A549 (cell line): ENCODE results near the gene IQGAP2. TPM values are rescaled to one million over a fixed set of nuclear protein-coding genes. Genes with fewer than 3 reads are reported as not detected.

ENCODE experiments used
- ATAC-seq, 2 experiments: fragments of 200-7000 bp in 1 of 2; fragments of >200 bp in 1 of 2; cut with Nextera tagmentation in 1 of 2; cut with Tn5 transposase in 1 of 2; 3 replicates each; pipeline versions ENCODE4 v1.8.0 to v1.9.1; 2018 to 2020; ENCODE audit warnings: mild to moderate bottlenecking in 1 of 2, moderate library complexity in 1 of 2
- CTCF ChIA-PET: fragments of 300-600 bp; sonication (Branson Sonifier 250); formaldehyde crosslinking; extraction: SDS; loops from one replicate; lab custom pipeline; 2021; ENCODE audit warnings: antibody characterized with exemption, inconsistent platforms; lab: Yijun Ruan, JAX
- POLR2A ChIA-PET: fragments of 350-600 bp; formaldehyde crosslinking; extraction: SDS; loops from one replicate; lab custom pipeline; 2021; ENCODE audit warnings: antibody characterized with exemption, inconsistent platforms; lab: Yijun Ruan, JAX
- DNase-seq, 2 experiments: peaks; one replicate each; pipeline versions ENCODE4 v3.0.0 to v3.0.0-alpha.2; 2011 to 2016; ENCODE audit warnings: low read depth in 1 of 2, low spot score in 1 of 2
- FAIRE-seq: peaks from 2 replicates; lab custom pipeline; 2011; peaks lifted over from hg19 to GRCh38; lab: Jason Lieb, UNC
- H3K27ac ChIP-seq, 2 experiments: fragments of >200 bp; sonication (Bioruptor Twin); formaldehyde crosslinking; 3 replicates each; pipeline ENCODE4 v1.5.1; 2016 to 2017
- H3K4me1 ChIP-seq: fragments of >200 bp; sonication (Bioruptor Twin); formaldehyde crosslinking; 3 replicates; pipeline ENCODE4 v1.6.1; 2016
- H3K4me2 ChIP-seq: fragments of >200 bp; sonication (Bioruptor Twin); formaldehyde crosslinking; 3 replicates; pipeline ENCODE4 v1.6.1; 2016
- H3K4me3 ChIP-seq: fragments of >200 bp; sonication (Bioruptor Twin); formaldehyde crosslinking; 3 replicates; pipeline ENCODE4 v1.5.1; 2016
- H3K9me3 ChIP-seq: fragments of >200 bp; sonication (Bioruptor Twin); formaldehyde crosslinking; 3 replicates; pipeline ENCODE4 v1.6.1; 2016
- BHLHE40 ChIP-seq: IDR thresholded peaks from 2 replicates; pipeline ENCODE4 v1.6.1; 2012; ENCODE audit warnings: low read depth, low read length, inconsistent platforms
- CHD2 ChIP-seq: fragments of 150-350 bp; IDR thresholded peaks from 2 replicates; pipeline ENCODE4 v1.6.1; 2014; ENCODE audit warnings: low read length; ENCODE audit not compliant: partially characterized antibody
- EP300 ChIP-seq, 2 experiments: fragments of >200 bp; sonication (Bioruptor Twin); formaldehyde crosslinking; IDR thresholded peaks; 2 replicates in 1 of 2; 3 replicates in 1 of 2; pipeline ENCODE4 v1.6.1; 2016 to 2017
- FOSB ChIP-seq: fragments of 250-450 bp; sonication (Bioruptor Pico); IDR thresholded peaks from 2 replicates; pipeline ENCODE4 v1.5.0; 2020; ENCODE audit warnings: mild to moderate bottlenecking, moderate library complexity
- FOXS1 ChIP-seq: fragments of 250-450 bp; sonication (Bioruptor Pico); IDR thresholded peaks from 2 replicates; pipeline ENCODE4 v1.5.0; 2020; ENCODE audit warnings: mild to moderate bottlenecking, moderate library complexity
- GATA3 ChIP-seq: IDR thresholded peaks from 2 replicates; pipeline ENCODE4 v1.6.1; 2012; ENCODE audit warnings: borderline replicate concordance
- HDAC2 ChIP-seq: fragments of 200-600 bp; sonication (generic); IDR thresholded peaks from 2 replicates; pipeline ENCODE4 v1.6.1; 2016
- HMGXB4 ChIP-seq: fragments of 250-450 bp; sonication (Bioruptor Pico); IDR thresholded peaks from 2 replicates; pipeline ENCODE4 v1.5.0; 2021; ENCODE audit warnings: mild to moderate bottlenecking, moderate library complexity, borderline replicate concordance
- HOXB5 ChIP-seq: fragments of 250-450 bp; sonication (Bioruptor Pico); IDR thresholded peaks from 2 replicates; pipeline ENCODE4 v1.5.0; 2020; ENCODE audit warnings: mild to moderate bottlenecking, moderate library complexity
- MAZ ChIP-seq: fragments of 150-350 bp; IDR thresholded peaks from 2 replicates; pipeline ENCODE4 v1.6.1; 2014; ENCODE audit warnings: antibody characterized with exemption, low read depth, low read length, borderline replicate concordance
- MYC ChIP-seq: IDR thresholded peaks from 2 replicates; pipeline ENCODE4 v1.6.1; 2012; ENCODE audit warnings: mild to moderate bottlenecking, inconsistent platforms, low read length, improper control_type of control experiment, borderline replicate concordance
- NPAS2 ChIP-seq: fragments of 250-450 bp; sonication (Bioruptor Pico); IDR thresholded peaks from 2 replicates; pipeline ENCODE4 v1.8.0; 2022; ENCODE audit warnings: mild to moderate bottlenecking, moderate library complexity, borderline replicate concordance
- PHF8 ChIP-seq: fragments of 200-600 bp; sonication (generic); IDR thresholded peaks from 2 replicates; pipeline ENCODE4 v1.6.1; 2016; ENCODE audit warnings: low read depth, mild to moderate bottlenecking, antibody characterized with exemption, moderate library complexity, borderline replicate concordance
- RAD21 ChIP-seq, 2 experiments: fragments of >200 bp in 1 of 2; sonication (Bioruptor Twin) in 1 of 2; formaldehyde crosslinking in 1 of 2; IDR thresholded peaks in 1 of 2; conservative IDR thresholded peaks in 1 of 2; 2 replicates in 1 of 2; 3 replicates in 1 of 2; pipeline ENCODE4 v1.6.1; 2012 to 2018; ENCODE audit warnings: inconsistent platforms in 1 of 2
- RARB ChIP-seq: fragments of 250-450 bp; sonication (Bioruptor Pico); IDR thresholded peaks from 2 replicates; pipeline ENCODE4 v1.8.0; 2021; ENCODE audit warnings: mild to moderate bottlenecking, moderate library complexity
- RCOR1 ChIP-seq: fragments of 150-350 bp; IDR thresholded peaks from 2 replicates; pipeline ENCODE4 v1.6.1; 2014; ENCODE audit warnings: antibody characterized with exemption, low read length, low read depth
- RFX5 ChIP-seq: fragments of 450-650 bp; IDR thresholded peaks from 2 replicates; pipeline ENCODE4 v1.7.1; 2014; ENCODE audit warnings: antibody characterized with exemption, mild to moderate bottlenecking, moderate library complexity
- SREBF2 ChIP-seq: fragments of 450-650 bp; IDR thresholded peaks from 2 replicates; pipeline ENCODE4 v1.6.1; 2014; ENCODE audit warnings: mild to moderate bottlenecking, moderate library complexity
- TFCP2L1 ChIP-seq: fragments of 250-450 bp; sonication (Bioruptor Pico); IDR thresholded peaks from 2 replicates; pipeline ENCODE4 v1.5.0; 2021; ENCODE audit warnings: mild to moderate bottlenecking
- ZC3H11A ChIP-seq: fragments of 450-650 bp; IDR thresholded peaks from 2 replicates; pipeline ENCODE4 v1.6.1; 2014; ENCODE audit warnings: antibody characterized with exemption, mild to moderate bottlenecking
- ZNF302 ChIP-seq: fragments of 250-450 bp; sonication (Bioruptor Pico); IDR thresholded peaks from 2 replicates; pipeline ENCODE4 v1.9.0; 2021; ENCODE audit warnings: inconsistent platforms, mild to moderate bottlenecking, moderate library complexity
- ZSCAN20 ChIP-seq: fragments of 250-450 bp; sonication (Bioruptor Pico); IDR thresholded peaks from 2 replicates; pipeline ENCODE4 v1.8.0; 2022; ENCODE audit warnings: mild to moderate bottlenecking, moderate library complexity
- WGBS: methylation state at CpG from one replicate; pipeline ENCODE4 v1.1.6; 2017; ENCODE audit errors: missing lambda C conversion rate; 5-methylcytosine and 5-hydroxymethylcytosine counted together
- polyA plus RNA-seq, 4 experiments: library from polyadenylated mRNA; depleted of rRNA in 3 of 4; stranded (reverse); fragments of >200 nt; fragmentation: RNase III in 1 of 4; extraction: RNeasy Plus Mini Kit Qiagen cat#74134 plus additional on column Dnase treatment in 1 of 4; gene quantifications; 2 replicates in 3 of 4; 3 replicates in 1 of 4; pipeline ENCODE4 v1.2.3, GENCODE V29; 2011 to 2017
- TF ChIP-seq, protein P1 (sequence below): fragments of >200 bp; sonication (Bioruptor Twin); formaldehyde crosslinking; IDR thresholded peaks from 2 replicates; pipeline ENCODE4 v1.6.1; 2016
- TF ChIP-seq, protein P2 (sequence below): IDR thresholded peaks from 2 replicates; pipeline ENCODE4 v1.6.1; 2012; ENCODE audit warnings: low read depth, borderline replicate concordance
- TF ChIP-seq, protein P3 (sequence below): fragments of 150-350 bp; IDR thresholded peaks from 2 replicates; pipeline ENCODE4 v1.6.1; 2014; ENCODE audit warnings: low read depth, mild to moderate bottlenecking, low read length

The IQGAP2 gene
- polyA plus RNA-seq, 2 of the 4 experiments (the other 2 are of a cell fraction) = 5.3 to 10.1 TPM

DNA sequence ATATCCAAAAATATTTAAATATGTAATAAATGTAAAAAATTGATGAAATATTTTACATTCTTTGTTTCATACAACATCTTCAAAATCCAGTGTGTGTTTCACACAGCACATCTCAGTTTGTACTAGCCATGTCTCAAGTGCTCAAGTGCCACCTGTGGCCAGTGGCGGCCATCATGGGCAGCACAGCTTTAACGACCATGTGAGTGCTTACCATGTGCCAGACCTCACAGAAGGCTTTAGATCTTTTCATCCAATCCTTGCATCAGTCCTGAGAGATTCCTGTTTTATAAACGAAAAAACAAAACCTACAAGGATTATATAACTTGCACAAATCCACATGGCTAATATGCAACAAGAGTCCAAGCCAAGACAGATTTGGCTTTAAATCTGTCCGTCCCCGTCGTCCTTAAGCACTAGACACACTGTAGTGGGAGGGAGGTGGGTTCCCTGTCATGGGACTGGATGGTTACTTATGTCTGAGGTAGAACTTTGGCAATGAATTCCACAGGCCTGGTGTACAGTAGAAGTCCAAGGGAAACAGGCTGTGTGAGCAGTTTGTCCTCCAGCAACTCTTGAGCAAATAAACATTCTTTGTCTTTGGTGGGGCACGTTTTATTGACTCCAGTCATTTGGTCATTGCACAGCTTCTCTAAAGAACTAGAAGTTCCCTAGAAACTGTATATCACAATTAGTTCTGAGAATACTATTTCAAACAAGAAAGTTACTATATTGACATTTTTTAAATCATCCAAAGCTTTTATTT, 287.8 kb downstream of the IQGAP2 start:
- H3K4me3 ChIP-seq = no peak overlapping the region
- POLR2A ChIA-PET = no interaction called here
- ATAC-seq (peak in 1 of 2 experiments; percentile 36; a peak in 2 of 6 replicates), DNase-seq (peak in 1 of 2 experiments; percentile 27), FAIRE-seq (no peak)
- H3K9me3 ChIP-seq = no peaks in the 10 kb centered on the region
- 77% methylated on average over 7 of the region's 7 CpGs for WGBS
- peak overlapping the region; percentile 48 to 59; a peak in 3 of 6 replicates for H3K27ac ChIP-seq
- peaks cover 31% of the 10 kb centered on the region for H3K4me1 ChIP-seq
- TF ChIP-seq PHF8 (no peak), HDAC2 (no peak), ZSCAN20 (no peak), HOXB5 (CRISPR knock-in tag) (no peak), FOXS1 (CRISPR knock-in tag) (no peak), RFX5 (no peak), BHLHE40 (no peak), CHD2 (no peak), MYC (no peak), FOSB (CRISPR knock-in tag) (no peak), HMGXB4 (CRISPR knock-in tag) (no peak)
- TF ChIP-seq, protein P1, sequence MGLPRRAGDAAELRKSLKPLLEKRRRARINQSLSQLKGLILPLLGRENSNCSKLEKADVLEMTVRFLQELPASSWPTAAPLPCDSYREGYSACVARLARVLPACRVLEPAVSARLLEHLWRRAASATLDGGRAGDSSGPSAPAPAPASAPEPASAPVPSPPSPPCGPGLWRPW = no peak
- TF ChIP-seq, protein P2, sequence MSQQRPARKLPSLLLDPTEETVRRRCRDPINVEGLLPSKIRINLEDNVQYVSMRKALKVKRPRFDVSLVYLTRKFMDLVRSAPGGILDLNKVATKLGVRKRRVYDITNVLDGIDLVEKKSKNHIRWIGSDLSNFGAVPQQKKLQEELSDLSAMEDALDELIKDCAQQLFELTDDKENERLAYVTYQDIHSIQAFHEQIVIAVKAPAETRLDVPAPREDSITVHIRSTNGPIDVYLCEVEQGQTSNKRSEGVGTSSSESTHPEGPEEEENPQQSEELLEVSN = no peak
- TF ChIP-seq, protein P3, sequence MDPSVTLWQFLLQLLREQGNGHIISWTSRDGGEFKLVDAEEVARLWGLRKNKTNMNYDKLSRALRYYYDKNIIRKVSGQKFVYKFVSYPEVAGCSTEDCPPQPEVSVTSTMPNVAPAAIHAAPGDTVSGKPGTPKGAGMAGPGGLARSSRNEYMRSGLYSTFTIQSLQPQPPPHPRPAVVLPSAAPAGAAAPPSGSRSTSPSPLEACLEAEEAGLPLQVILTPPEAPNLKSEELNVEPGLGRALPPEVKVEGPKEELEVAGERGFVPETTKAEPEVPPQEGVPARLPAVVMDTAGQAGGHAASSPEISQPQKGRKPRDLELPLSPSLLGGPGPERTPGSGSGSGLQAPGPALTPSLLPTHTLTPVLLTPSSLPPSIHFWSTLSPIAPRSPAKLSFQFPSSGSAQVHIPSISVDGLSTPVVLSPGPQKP = no peak
- H3K4me2 ChIP-seq = peak overlapping the region; percentile 35; the same call in 2 of the 3 replicates
- CTCF ChIA-PET = interaction anchor here (0.6 to 2.0 kb wide), 3 partner anchors 11 to 969 kb away, joined by 3 to 7 read pairs (median 3); no protein-coding TSS in a partner anchor

- DNase-seq (peak in 1 of 2 experiments; percentile 12), ATAC-seq (0 out of 6 replicates have a peak, but pooled peaks of 1 of the 2 experiments have one; percentile 33), FAIRE-seq (peak; percentile 43)
- Histone ChIP-seq H3K4me3 (no peak overlapping the region), H3K27ac (peak overlapping the region; percentile 40 to 48; a peak in 3 of 6 replicates), H3K4me1 (peaks cover 31% of the 10 kb centered on the region), H3K4me2 (peak overlapping the region; percentile 35; the same call in 2 of the 3 replicates), H3K9me3 (no peaks in the 10 kb centered on the region)
- ChIA-PET CTCF (interaction anchor here (0.6 to 2.0 kb wide), 3 partner anchors 70 to 968 kb away, joined by 3 to 7 read pairs (median 3); no protein-coding TSS in a partner anchor), POLR2A (no interaction called here)
- TF ChIP-seq RCOR1 = no peak
- TF ChIP-seq RAD21 (conservative IDR thresholded peaks at IDR 0.05 in 1 of 2, IDR thresholded peaks at IDR 0.05 in 1 of 2) = no peak
- TF ChIP-seq MYC = no peak
- TF ChIP-seq EP300 (IDR thresholded peaks at IDR 0.05) = no peak
- TF ChIP-seq MAZ = no peak
- TF ChIP-seq ZC3H11A = no peak
- no peak for TF ChIP-seq HDAC2
- TF ChIP-seq SREBF2 = no peak
- no peak for TF ChIP-seq RARB
- no peak for TF ChIP-seq NPAS2
- TF ChIP-seq HMGXB4 (CRISPR knock-in tag) = no peak
- no peak for TF ChIP-seq TFCP2L1 (CRISPR knock-in tag)
- no peak for TF ChIP-seq FOSB (CRISPR knock-in tag)
- no peak for TF ChIP-seq RFX5
- TF ChIP-seq ZNF302 = no peak
- no peak for TF ChIP-seq GATA3
- TF ChIP-seq FOXS1 (CRISPR knock-in tag) = no peak
- 71% methylated on average over 5 of the region's 5 CpGs for WGBS
Measured at GRCh38 chr5:76691467-76692273, 288.6 kb downstream of the IQGAP2 start.
